ENCODE results near the gene DUSP5.

The DUSP5 gene

DNA sequence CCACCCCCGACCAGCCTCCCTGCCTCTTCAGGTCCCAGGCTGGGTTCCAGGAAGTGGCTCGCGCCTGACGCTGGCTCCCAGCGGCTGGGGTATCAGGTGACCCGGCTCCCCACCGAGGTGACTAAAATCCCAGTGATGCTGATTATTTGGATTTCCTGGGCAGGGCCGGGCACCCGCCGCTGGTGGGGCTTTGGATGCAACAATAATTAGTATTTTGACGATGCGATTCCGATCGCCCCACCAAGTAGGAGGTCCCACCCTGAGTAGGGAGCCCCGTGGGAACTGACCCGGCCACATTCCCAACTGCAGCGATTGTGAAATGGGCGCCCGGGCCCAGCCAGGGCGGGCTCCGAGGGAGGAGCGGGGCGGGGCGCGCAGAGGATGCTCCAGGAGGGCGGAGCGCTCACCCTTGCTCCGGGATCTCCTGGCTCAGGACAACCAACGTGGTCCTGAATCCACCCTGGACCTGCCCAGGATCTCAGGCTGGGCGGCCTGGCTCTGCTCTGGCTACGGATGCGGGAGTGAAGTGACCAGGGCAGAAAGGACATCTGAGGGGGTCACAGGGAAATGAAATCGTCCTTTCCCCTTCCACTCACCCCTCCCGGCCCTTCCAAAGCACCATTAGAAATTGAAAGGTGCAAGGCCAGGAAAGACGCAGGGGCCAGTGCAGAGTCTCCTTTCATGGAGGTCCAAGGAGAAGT, 32.6 kb downstream of the DUSP5 start (continued):
- TF ChIP-seq, protein P1, sequence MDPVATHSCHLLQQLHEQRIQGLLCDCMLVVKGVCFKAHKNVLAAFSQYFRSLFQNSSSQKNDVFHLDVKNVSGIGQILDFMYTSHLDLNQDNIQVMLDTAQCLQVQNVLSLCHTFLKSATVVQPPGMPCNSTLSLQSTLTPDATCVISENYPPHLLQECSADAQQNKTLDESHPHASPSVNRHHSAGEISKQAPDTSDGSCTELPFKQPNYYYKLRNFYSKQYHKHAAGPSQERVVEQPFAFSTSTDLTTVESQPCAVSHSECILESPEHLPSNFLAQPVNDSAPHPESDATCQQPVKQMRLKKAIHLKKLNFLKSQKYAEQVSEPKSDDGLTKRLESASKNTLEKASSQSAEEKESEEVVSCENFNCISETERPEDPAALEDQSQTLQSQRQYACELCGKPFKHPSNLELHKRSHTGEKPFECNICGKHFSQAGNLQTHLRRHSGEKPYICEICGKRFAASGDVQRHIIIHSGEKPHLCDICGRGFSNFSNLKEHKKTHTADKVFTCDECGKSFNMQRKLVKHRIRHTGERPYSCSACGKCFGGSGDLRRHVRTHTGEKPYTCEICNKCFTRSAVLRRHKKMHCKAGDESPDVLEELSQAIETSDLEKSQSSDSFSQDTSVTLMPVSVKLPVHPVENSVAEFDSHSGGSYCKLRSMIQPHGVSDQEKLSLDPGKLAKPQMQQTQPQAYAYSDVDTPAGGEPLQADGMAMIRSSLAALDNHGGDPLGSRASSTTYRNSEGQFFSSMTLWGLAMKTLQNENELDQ (tag by site-specific recombination; IDR thresholded peaks at IDR 0.05; ENCODE audit: low read depth): no peak
- TF ChIP-seq ZNF629 (tag by site-specific recombination; IDR thresholded peaks at IDR 0.05) (peak; percentile 42; the same call in 1 of the 2 replicates), ZNF529 (tag by site-specific recombination; IDR thresholded peaks at IDR 0.05; ENCODE audit: insufficient replicate concordance) (no peak), ZNF660 (tag by site-specific recombination; IDR thresholded peaks at IDR 0.05) (peak; percentile 58; the same call in 1 of the 2 replicates), PRDM1 (tag by site-specific recombination; IDR thresholded peaks at IDR 0.05) (0 out of 2 replicates have a peak, but pooled peaks have one; percentile 32), ZNF777 (tag by site-specific recombination; IDR thresholded peaks at IDR 0.05; ENCODE audit: borderline replicate concordance) (no peak; the same call in 1 of the 2 replicates), ZNF404 (tag by site-specific recombination; IDR thresholded peaks at IDR 0.05) (no peak), KLF9 (tag by site-specific recombination; IDR thresholded peaks at IDR 0.05; ENCODE audit: low read depth) (no peak; the same call in 1 of the 2 replicates), ZNF416 (tag by site-specific recombination; IDR thresholded peaks at IDR 0.05) (no peak), ZNF24 (tag by site-specific recombination; IDR thresholded peaks at IDR 0.05) (peak; percentile 75; the same call in 1 of the 2 replicates), SP2 (tag by site-specific recombination; IDR thresholded peaks at IDR 0.05) (peak; percentile 78), ZXDB (tag by site-specific recombination; IDR thresholded peaks at IDR 0.05) (peak; percentile 76), ZNF76 (tag by site-specific recombination; IDR thresholded peaks at IDR 0.05; ENCODE audit: borderline replicate concordance, low read depth) (peak; percentile 61; the same call in 1 of the 2 replicates), KLF1 (tag by site-specific recombination; IDR thresholded peaks at IDR 0.05) (peak; percentile 97), OVOL3 (tag by site-specific recombination; IDR thresholded peaks at IDR 0.05) (no peak), ZNF658 (tag by site-specific recombination; IDR thresholded peaks at IDR 0.05) (no peak), ZBTB1 (tag by site-specific recombination; IDR thresholded peaks at IDR 0.05) (no peak), RBAK (tag by site-specific recombination; IDR thresholded peaks at IDR 0.05) (no peak), KLF7 (tag by site-specific recombination; IDR thresholded peaks at IDR 0.05; ENCODE audit: borderline replicate concordance) (peak; percentile 71; the same call in 1 of the 2 replicates), ZNF132 (tag by site-specific recombination; IDR thresholded peaks at IDR 0.05; ENCODE audit: borderline replicate concordance) (no peak), ZNF335 (tag by site-specific recombination; conservative IDR thresholded peaks at IDR 0.05) (peak; percentile 89), ZNF37A (tag by site-specific recombination; IDR thresholded peaks at IDR 0.05) (no peak), YY1 (tag by site-specific recombination; IDR thresholded peaks at IDR 0.05) (no peak), ZFP69B (tag by site-specific recombination; IDR thresholded peaks at IDR 0.05) (peak; percentile 80), ZNF114 (tag by site-specific recombination; IDR thresholded peaks at IDR 0.05) (no peak), ZIC2 (tag by site-specific recombination; IDR thresholded peaks at IDR 0.05) (peak; percentile 79)
- TF ChIP-seq, protein P2, sequence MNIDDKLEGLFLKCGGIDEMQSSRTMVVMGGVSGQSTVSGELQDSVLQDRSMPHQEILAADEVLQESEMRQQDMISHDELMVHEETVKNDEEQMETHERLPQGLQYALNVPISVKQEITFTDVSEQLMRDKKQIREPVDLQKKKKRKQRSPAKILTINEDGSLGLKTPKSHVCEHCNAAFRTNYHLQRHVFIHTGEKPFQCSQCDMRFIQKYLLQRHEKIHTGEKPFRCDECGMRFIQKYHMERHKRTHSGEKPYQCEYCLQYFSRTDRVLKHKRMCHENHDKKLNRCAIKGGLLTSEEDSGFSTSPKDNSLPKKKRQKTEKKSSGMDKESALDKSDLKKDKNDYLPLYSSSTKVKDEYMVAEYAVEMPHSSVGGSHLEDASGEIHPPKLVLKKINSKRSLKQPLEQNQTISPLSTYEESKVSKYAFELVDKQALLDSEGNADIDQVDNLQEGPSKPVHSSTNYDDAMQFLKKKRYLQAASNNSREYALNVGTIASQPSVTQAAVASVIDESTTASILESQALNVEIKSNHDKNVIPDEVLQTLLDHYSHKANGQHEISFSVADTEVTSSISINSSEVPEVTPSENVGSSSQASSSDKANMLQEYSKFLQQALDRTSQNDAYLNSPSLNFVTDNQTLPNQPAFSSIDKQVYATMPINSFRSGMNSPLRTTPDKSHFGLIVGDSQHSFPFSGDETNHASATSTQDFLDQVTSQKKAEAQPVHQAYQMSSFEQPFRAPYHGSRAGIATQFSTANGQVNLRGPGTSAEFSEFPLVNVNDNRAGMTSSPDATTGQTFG (tag by site-specific recombination; IDR thresholded peaks at IDR 0.05; ENCODE audit: borderline replicate concordance): no peak
- TF ChIP-seq, protein P3, sequence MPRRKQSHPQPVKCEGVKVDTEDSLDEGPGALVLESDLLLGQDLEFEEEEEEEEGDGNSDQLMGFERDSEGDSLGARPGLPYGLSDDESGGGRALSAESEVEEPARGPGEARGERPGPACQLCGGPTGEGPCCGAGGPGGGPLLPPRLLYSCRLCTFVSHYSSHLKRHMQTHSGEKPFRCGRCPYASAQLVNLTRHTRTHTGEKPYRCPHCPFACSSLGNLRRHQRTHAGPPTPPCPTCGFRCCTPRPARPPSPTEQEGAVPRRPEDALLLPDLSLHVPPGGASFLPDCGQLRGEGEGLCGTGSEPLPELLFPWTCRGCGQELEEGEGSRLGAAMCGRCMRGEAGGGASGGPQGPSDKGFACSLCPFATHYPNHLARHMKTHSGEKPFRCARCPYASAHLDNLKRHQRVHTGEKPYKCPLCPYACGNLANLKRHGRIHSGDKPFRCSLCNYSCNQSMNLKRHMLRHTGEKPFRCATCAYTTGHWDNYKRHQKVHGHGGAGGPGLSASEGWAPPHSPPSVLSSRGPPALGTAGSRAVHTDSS (tag by site-specific recombination; IDR thresholded peaks at IDR 0.05): no peak
- TF ChIP-seq, protein P4, sequence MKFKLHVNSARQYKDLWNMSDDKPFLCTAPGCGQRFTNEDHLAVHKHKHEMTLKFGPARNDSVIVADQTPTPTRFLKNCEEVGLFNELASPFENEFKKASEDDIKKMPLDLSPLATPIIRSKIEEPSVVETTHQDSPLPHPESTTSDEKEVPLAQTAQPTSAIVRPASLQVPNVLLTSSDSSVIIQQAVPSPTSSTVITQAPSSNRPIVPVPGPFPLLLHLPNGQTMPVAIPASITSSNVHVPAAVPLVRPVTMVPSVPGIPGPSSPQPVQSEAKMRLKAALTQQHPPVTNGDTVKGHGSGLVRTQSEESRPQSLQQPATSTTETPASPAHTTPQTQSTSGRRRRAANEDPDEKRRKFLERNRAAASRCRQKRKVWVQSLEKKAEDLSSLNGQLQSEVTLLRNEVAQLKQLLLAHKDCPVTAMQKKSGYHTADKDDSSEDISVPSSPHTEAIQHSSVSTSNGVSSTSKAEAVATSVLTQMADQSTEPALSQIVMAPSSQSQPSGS (tag by site-specific recombination; IDR thresholded peaks at IDR 0.05; ENCODE audit: low read depth): no peak
- TF ChIP-seq, protein P5, sequence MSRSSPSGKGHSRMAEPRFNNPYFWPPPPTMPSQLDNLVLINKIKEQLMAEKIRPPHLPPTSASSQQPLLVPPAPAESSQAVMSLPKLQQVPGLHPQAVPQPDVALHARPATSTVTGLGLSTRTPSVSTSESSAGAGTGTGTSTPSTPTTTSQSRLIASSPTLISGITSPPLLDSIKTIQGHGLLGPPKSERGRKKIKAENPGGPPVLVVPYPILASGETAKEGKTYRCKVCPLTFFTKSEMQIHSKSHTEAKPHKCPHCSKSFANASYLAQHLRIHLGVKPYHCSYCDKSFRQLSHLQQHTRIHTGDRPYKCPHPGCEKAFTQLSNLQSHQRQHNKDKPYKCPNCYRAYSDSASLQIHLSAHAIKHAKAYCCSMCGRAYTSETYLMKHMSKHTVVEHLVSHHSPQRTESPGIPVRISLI (tag by site-specific recombination; IDR thresholded peaks at IDR 0.05): no peak
